Activated CD4-positive, alpha-beta T cell treated with anti-CD3 and anti-CD28 coated beads, Interleukin-2, amount 50 U/mL, for 48 hours (primary cell): Measurements from ENCODE around the gene IAH1.
"Not testable (repeated sequence)": the region's sequence is repeated elsewhere in the genome, so short reads cannot be mapped to it uniquely, and the experiment has no call there.

Experiments
- DNase-seq, 2 experiments: peaks; one replicate each; pipeline ENCODE4 v3.0.0-alpha.2; 2020

IAH1 gene

DNA sequence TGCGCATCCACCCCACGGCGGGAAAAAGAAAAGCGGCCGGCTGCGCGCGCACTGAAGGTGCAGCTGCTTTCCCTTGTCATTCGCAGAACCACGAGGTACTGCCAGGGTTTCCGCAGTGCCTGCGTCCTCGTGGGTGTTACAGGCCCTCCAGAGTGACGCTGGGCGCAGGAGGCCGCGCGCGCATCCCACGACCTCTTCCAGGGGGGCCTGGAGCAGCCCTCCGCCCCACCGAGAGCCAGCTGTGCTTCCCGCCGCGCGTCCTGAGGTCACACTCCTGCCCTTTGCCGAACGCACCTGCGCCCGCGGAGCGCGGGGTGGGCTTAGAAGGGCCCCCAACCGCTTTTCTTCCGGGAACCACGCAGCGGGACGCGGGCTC lies 378 bp upstream of the IAH1 start:
- peak; percentile 64 to 68 for DNase-seq

GRCh38 chr2:9477914-9478313 lies 3.6 kb downstream of the IAH1 start:
- DNase-seq: no peak

DNA sequence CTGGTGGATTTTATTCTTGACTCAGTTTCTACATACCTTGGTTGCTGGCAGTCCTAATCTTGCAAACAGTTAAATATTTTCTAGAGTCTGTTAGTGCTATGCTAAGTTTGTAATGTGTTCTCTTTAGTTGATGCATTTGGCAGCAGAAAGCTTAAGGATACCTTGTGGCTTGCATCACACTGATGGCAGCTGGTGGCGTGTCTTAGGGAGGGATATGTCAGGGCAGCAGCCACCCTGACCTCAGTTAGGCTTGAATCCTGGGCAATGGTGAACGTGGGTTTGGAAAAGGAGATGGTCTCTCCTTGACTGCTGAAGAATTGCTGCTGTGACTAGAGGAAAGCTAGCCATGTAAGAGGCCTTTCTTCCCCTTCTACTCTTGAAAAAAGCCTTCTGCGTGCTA lies 4.2 kb downstream of the IAH1 start:
- DNase-seq: no peak

- no peak for DNase-seq
Observed at GRCh38 chr2:9480157-9480556, 5.8 kb downstream of the IAH1 start.

DNA sequence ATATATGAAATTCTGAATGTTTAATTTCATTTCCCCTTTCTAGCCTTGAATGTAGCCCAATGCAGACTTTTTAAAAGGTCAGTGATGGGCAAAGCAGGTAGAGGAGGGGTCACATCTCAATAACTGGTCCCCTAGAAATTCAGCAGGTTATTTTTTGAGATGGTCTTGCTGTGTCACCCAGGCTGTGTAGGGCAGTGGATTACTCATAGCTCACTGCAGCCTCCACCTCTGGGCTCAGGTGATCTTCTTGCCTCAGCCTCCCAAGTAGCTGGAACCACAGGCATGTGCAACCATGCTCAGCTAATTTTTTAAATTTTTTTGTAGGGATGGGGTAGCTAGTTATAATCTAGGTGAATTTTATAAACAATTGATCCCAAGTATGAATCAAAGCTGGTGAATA lies 8.8 kb downstream of the IAH1 start:
- DNase-seq: no peak

DNA sequence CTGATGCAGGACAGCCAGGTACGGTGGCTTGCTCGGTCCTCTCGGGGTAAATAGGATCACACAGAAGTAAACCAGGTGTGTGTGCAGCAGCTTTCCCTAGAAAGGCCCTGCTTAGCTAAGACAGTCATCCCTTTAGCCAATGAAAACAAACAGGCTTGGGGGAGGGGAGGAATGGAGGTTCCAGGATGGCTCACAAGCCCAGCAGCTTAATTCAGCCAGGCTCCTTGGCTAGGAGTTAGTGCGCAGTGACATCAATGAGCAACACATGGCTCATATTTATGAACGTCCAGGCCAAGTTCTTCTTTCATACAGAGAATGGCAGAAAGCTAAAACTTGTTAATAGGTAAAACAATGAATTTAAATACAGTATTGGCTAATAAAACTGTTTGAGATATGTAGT lies 10.2 kb downstream of the IAH1 start:
- DNase-seq: no peak

DNA sequence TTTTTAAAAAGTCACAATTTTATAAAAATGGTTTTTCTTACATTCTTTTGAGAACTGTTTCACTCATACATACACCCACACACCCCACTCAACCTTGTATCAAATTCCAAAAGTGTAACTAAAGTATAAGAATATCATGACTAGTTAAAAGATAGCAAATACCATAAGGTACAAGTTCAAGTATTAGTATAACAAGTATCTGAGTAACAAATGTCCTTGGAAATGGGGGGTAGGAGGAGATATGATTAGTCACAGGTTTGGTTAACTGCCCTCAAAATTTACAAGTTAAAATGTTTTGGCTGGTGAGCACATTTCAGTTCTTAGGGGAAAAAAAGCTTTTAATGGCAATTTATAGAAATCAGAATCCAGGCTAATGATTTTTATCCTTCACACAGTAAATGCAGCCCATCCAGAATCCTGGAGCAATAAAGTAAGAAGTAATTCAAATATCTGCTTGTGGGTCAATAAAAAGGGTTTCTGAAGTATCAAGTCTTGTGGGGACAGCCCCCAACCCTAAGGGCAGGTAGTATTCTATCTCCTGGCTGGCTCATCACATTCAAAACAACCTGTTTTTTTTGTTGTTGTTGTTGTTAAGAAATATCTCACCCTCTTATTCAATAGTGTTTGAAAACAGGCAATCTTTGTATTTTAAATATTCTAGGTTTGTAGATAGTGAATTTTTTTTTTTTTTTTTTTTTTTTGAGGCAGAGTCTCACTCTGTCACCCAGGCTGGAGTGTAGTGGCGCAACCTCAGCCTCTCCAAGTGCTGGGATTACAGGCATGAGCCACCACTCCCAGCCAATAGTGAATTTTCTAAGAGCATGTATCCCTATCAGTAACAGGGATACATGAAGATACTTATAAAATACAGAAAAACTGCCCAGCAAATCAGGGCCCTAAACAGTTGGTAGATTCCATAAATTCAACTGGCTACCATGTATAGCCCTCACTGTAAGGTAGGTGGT lies 14.5 kb downstream of the IAH1 start:
- DNase-seq: no peak

DNA sequence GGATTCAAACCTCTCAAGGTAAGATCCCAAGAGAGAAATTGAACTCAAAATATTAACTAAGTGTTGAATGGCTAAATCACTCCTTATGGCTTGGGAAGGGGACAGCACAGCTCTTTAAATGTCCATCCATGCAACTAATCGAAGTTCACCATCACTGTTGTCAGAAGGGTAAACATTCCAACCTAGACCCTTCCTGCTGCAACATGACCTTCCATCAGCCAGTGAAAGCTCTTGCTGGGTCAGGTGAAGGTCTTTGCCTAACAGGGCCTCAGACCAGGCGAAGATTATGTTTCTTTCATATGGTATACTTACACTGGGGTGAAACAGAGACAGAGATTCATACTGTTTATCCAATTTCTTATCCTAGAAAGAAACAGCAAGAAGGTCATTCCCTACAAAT lies 16.4 kb downstream of the IAH1 start:
- no peak for DNase-seq

DNA sequence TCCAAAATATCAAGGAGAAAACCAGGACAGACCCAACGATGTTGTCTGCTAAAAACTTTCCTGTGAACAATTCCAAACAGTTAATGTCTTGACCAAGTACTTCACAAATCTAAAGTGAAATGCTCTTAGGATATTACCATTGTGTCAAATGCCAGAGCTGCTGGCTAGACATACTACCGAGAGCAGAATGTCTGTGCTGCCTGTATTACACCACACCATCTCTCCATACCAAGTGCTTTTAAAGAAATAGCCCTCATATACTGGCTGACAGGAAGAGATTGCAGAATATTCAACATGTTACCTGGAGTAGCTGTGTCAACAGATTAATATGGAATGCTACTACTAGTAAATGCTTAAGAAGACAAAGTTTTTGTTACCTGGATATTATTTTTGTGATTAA lies 18.6 kb downstream of the IAH1 start:
- DNase-seq: no peak

DNA sequence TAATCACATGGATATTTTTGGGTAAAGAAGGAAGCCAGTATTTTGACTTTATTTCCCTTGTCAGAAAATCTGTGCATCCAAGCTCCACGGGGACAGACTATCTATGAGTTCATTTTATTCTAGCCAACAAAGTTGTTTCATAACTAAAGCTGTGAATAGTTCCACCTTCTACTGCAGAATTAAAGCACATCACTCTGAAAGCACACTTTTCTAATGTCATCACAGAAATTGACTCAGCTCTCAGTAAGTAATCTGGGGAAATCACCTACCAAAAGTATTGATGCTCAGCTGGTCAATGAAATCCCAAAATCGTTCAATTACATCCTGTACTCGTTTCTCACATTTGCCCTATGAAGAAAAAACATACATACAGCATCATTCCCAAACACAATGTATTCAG lies 19.1 kb downstream of the IAH1 start:
- DNase-seq: no peak

DNA sequence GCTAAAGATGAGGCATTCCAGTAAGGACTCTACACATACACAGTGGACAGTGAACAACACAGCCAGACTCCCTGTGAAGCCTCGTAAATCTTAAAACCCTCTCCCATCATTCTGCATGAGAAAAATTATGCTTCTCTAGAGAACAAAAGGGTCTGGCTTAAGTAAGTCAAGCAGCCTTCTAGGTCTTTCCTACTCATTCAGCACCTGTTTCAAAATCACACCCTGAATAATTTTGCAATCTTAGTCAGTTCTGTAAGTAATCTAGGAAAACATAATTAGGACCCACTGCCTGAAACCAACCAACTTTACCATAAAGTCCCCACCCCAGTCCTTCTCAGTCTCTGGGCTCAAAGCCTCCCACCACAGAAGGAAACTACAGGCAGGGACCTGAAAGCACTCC lies 19.7 kb downstream of the IAH1 start:
- no peak for DNase-seq

DNA sequence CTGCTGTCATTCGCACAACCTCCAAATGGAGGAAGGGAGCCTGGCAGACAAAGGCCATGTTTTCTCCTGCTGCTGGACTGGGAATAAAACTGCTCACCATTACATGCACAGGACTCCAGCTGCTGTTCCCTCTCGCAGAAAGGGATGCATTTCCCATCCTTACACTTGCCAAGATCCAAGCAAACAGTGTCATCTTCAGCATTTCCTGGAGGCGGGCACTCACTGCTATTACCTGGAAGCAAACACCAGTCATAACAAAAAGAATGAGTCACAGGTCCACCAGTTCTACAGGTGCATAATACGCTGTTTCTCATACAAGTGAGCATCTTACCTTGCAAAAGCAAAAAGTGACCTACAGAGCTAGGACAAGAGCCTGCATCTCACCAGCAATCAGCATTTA lies 22.7 kb downstream of the IAH1 start:
- DNase-seq: no peak

DNA sequence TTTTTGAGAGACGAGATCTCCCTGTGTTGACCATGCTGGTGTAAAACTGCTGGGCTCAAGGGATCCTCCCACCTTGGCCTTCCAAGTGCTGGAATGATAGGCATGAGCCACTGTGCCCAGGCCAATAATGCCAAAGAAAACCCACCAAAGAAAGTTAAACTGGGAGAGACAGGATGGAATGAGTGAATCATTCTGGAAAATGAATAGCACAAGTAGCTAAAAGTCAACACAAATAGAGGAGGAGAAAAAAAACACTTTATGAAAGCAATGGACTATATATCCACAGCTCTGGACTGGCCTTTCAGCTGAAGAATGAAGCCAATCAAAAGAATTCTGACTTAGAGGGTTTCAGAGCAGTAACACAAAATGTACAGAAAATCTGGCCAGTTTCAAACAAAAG lies 23.9 kb downstream of the IAH1 start:
- no peak for DNase-seq

DNA sequence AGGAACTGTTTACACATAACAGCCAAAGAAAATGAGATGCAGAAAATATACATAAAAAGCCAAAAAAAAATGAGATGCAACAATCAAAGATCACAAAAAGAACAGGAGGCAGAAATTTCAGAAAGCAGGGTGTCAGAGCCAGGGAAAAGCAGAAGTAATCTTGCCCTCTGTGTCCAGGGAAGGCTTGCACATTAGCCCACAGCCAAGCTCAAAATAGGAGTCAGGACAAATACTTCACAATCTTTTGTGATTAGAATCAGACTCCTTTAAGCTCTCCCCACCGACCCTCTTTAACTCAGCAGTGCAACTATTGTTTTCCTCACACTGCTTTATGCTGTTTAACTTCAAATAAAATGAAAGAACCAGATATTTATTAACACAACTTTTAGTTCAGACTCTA lies 34.6 kb downstream of the IAH1 start:
- no peak for DNase-seq

DNA sequence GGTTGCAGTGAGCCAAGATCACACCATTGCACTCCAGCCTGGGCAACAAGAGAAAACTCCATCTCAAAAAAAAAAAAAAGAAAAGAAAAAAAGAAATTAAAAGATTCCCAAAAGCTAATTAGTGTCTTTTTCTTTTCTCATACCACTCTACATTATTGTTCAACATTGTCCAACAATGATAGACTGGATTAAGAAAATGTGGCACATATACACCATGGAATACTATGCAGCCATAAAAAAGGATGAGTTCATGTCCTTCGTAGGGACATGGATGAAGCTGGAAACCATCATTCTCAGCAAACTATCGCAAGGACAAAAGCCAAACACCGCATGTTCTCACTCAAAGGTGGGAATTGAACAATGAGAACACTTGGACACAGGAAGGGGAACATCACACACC lies 39.6 kb downstream of the IAH1 start:
- DNase-seq: not testable (repeated sequence)

DNA sequence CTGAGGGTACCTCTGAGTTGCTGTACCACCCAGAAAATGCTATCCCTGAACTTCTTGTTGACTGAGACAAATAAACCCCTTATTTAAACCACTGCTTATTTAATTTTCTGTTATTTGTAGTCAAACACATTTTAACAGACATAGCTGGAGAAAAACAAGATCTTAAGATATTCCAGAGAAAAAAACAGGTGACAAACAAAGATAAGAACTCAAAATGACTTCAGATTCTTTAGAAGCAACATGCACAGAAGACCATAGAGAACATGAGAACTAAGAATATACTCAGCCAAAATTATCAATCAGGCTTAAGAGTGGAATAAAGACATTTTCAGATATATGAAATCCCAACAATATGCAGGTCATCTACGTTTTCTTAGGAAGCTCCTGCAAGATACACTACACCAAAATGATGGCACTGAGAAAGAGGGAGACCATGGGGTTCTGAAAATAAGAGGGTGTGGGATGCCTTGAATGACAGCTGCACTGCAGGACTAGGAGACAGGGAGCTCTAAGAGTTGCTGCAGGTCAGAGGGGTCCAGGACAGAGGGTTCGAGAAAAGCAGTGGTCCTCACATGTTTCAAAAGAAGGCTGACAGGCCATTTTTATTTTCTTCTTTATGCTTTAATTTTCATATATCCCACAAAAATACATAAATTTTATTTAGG lies 42.9 kb downstream of the IAH1 start:
- DNase-seq: no peak

DNA sequence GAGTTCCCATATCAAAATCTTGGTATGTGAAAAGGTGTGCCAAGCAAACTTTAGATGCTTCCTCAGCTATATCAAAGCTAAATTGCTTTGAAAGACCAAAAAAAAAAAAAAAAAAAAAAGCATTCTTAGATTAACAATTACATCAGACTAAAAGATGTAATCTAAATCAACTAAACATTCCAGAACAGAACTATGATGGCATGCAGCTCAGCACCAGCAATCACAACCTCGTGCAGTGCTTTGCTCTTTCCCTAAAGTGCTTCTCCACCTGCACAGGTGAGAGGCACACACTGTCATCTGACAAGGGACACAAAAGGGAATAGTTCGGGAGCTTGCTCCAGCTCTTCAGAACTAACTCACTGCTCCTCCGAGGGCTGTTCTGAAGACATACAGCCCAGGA lies 43.8 kb downstream of the IAH1 start:
- no peak for DNase-seq

GRCh38 chr2:9518780-9519179 lies 44.4 kb downstream of the IAH1 start:
- no peak for DNase-seq

GRCh38 chr2:9519250-9519649 lies 44.9 kb downstream of the IAH1 start:
- no peak for DNase-seq

DNA sequence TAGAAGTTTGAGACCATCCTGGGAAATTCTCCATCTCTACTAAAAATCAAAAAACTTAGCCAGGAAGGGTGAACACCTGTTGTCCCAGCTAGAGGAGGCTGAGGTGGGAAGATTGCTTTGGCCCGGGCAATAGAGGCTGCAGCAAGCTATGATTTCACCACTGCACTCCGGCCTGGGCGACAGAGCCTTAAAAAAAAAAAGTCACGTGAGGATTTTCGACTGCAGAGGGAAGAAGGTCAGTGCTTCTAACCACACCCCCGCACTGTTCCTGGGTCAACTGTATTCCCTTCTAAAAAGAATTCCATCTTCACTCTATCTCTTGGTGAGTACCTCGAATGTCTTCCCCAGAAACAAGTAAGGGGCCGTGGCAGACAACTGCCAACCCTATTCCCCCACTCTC lies 49.9 kb downstream of the IAH1 start:
- DNase-seq: no peak

DNA sequence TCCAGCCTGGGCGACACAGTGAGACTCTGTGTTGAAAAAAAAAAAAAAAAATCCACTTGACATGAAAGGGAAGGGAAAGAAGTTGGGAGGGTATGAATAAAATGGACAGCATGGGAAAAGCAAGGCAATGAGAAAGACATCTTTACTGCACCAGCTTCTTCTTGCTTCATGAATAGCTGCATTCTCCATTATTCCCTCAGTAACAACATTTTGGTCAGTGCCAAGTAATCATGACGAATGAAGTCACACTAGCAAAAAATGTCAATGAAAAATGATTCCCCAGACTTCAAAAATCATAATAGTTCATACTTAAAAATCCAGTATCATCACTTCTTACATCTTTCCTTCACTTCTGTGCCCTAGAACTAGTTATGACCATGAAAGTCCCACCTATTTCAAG lies 50.9 kb downstream of the IAH1 start:
- DNase-seq: no peak

GRCh38 chr2:9527995-9528787 lies 53.8 kb downstream of the IAH1 start:
- no peak for DNase-seq

DNA sequence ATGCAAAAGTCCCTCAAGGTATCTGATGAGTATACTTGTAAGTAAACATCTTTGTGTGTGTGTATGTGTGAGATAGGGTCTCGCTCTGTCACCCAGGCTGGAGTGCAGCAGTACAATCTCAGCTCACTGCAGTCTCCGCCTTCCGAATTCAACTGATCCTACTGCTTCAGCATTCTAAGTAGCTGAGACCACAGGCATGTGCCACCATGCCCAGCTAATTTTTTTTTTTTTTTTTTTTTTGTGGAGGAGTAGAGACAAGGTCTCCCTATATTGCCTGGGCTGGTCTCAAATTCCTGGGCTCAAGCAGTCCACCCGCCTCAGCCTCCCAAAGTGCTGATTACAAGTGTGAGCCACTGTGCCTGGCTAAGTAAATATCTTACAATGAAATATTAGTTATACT lies 58.1 kb downstream of the IAH1 start:
- DNase-seq: no peak

DNA sequence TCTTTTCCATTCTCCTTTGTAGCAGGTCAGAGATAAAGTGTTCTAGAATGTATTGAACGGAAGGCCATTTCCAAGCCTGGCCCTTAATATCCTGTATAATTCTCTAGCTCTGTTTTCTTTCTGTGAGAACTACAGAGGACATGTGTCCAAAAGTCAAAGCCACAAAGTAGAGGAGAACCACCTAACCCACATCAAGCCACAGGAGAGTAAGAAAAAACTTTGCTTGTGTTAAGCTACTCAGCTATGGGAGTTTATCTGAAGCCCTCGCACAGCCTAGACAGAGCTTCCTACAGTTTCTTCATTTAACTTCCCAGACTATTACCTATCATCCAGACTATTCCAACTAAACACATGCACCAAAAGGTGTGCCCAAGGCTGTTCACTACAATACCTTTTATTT lies 59.3 kb downstream of the IAH1 start:
- no peak for DNase-seq
